ENCODE data around the gene CHTF18. TPM values are rescaled to one million over a fixed set of nuclear protein-coding genes. Genes with fewer than 3 reads are reported as not detected.

CHTF18 gene
- total RNA-seq, 6 experiments from 2014 or later, result 2.9 to 7.8 (median 4.6) TPM

GRCh38 chr16:830871-831570, 42.6 kb downstream of the CHTF18 start:
- no peak overlapping the region for H3K27ac ChIP-seq
- no peaks in the 10 kb centered on the region for H3K36me3 ChIP-seq
- ATAC-seq, result no peak
- no peaks in the 10 kb centered on the region for H3K27me3 ChIP-seq
- intact Hi-C loops (cut with DNase I), result no loop called here
- no peak for TF ChIP-seq POLR2A (IDR thresholded peaks at IDR 0.05)
- no peaks in the 10 kb centered on the region for H3K9me3 ChIP-seq
- no peaks in the 10 kb centered on the region for H3K4me1 ChIP-seq
- no peak overlapping the region for H3K4me3 ChIP-seq
- no peak for DNase-seq
- 52% methylated on average over 18 of the region's 24 CpGs for WGBS (ENCODE audit: insufficient coverage, low coverage, low lambda C conversion rate, missing lambda C conversion rate)

- Histone ChIP-seq H3K27me3 (no peaks in the 10 kb centered on the region), H3K4me3 (no peak overlapping the region), H3K4me1 (no peaks in the 10 kb centered on the region), H3K36me3 (no peaks in the 10 kb centered on the region), H3K9me3 (no peaks in the 10 kb centered on the region), H3K27ac (no peak overlapping the region)
- ATAC-seq, result no peak
- no peak for DNase-seq
- TF ChIP-seq POLR2A (IDR thresholded peaks at IDR 0.05) (no peak), CTCF (IDR thresholded peaks at IDR 0.05) (no peak)
- WGBS (ENCODE audit: insufficient coverage, low coverage, low lambda C conversion rate, missing lambda C conversion rate), result 65% methylated on average over 6 of the region's 27 CpGs
- intact Hi-C loops (cut with DNase I), result no loop called here
Observed at GRCh38 chr16:831571-832413, 43.4 kb downstream of the CHTF18 start.

- Histone ChIP-seq H3K27ac (no peak overlapping the region), H3K4me3 (no peak overlapping the region), H3K4me1 (no peaks in the 10 kb centered on the region), H3K27me3 (no peaks in the 10 kb centered on the region), H3K36me3 (no peaks in the 10 kb centered on the region), H3K9me3 (no peaks in the 10 kb centered on the region)
- no peak for TF ChIP-seq CTCF (IDR thresholded peaks at IDR 0.05)
- TF ChIP-seq POLR2A (IDR thresholded peaks at IDR 0.05), result no peak
- intact Hi-C loops (cut with DNase I), result no loop called here
- WGBS (ENCODE audit: insufficient coverage, low coverage, low lambda C conversion rate, missing lambda C conversion rate), result 50% methylated on average over 2 of the region's 35 CpGs
- ATAC-seq, result no peak
- no peak for DNase-seq
Observed at GRCh38 chr16:832652-833336, 44.4 kb downstream of the CHTF18 start.

GRCh38 chr16:833411-833810, 45.0 kb downstream of the CHTF18 start:
- Histone ChIP-seq H3K4me3 (no peak overlapping the region), H3K27me3 (no peaks in the 10 kb centered on the region), H3K27ac (no peak overlapping the region), H3K9me3 (no peaks in the 10 kb centered on the region), H3K36me3 (no peaks in the 10 kb centered on the region), H3K4me1 (no peaks in the 10 kb centered on the region)
- no peak for ATAC-seq
- intact Hi-C loops (cut with DNase I), result no loop called here
- DNase-seq, result no peak
- 43% methylated on average over 2 of the region's 14 CpGs for WGBS (ENCODE audit: insufficient coverage, low coverage, low lambda C conversion rate, missing lambda C conversion rate)
- no peak for TF ChIP-seq CTCF (IDR thresholded peaks at IDR 0.05)
- no peak for TF ChIP-seq POLR2A (IDR thresholded peaks at IDR 0.05)

All from right lobe of liver (tissue), 6 donors.